Stomach (tissue), 4 donors: ENCODE measurements around the gene LEKR1.

ENCODE experiments used
- EP300 ChIP-seq: sonication (generic); formaldehyde crosslinking; IDR thresholded peaks from one replicate; pipeline ENCODE4 v1.6.1; 2017; ENCODE audit warnings: antibody characterized with exemption
- POLR2AphosphoS5 ChIP-seq, 3 donors: sonication (generic); formaldehyde crosslinking; IDR thresholded peaks; one replicate each; pipeline ENCODE4 v1.6.1; 2016; ENCODE audit warnings: antibody characterized with exemption in 3 of 3
- TF ChIP-seq, protein P1 (sequence below), 7 experiments: fragments of 450-650 bp in 4 of 7; fragments of 200-600 bp in 3 of 7; sonication (generic) in 3 of 7; IDR thresholded peaks; one replicate each; pipeline ENCODE4 v1.5.1; 2016 to 2019; ENCODE audit warnings: antibody characterized with exemption in 7 of 7, control low read depth in 2 of 7, mild to moderate bottlenecking in 1 of 7

- TF ChIP-seq, protein P1, sequence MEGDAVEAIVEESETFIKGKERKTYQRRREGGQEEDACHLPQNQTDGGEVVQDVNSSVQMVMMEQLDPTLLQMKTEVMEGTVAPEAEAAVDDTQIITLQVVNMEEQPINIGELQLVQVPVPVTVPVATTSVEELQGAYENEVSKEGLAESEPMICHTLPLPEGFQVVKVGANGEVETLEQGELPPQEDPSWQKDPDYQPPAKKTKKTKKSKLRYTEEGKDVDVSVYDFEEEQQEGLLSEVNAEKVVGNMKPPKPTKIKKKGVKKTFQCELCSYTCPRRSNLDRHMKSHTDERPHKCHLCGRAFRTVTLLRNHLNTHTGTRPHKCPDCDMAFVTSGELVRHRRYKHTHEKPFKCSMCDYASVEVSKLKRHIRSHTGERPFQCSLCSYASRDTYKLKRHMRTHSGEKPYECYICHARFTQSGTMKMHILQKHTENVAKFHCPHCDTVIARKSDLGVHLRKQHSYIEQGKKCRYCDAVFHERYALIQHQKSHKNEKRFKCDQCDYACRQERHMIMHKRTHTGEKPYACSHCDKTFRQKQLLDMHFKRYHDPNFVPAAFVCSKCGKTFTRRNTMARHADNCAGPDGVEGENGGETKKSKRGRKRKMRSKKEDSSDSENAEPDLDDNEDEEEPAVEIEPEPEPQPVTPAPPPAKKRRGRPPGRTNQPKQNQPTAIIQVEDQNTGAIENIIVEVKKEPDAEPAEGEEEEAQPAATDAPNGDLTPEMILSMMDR (IDR thresholded peaks at IDR 0.05): no peak
- TF ChIP-seq POLR2AphosphoS5 (IDR thresholded peaks at IDR 0.05) (no peak), EP300 (no peak)
Observed at GRCh38 chr3:156820692-156821080, 5.5 kb upstream of the LEKR1 start.
